Liver (tissue), 3 donors: ENCODE data around the gene CPLX4.
A peak's percentile ranks its signal among the peaks of the same experiment; 100 is the strongest.

Source experiments
- CTCF ChIP-seq: fragments of 150-350 bp; IDR thresholded peaks from 2 replicates; pipeline ENCODE4 v1.5.1; 2017; ENCODE audit warnings: improper control_type of control experiment, low read depth, low read length; ENCODE audit not compliant: missing input control
- MAX ChIP-seq: IDR thresholded peaks from 2 replicates; pipeline ENCODE4 v1.6.1; 2016; ENCODE audit warnings: antibody characterized with exemption
- SP1 ChIP-seq: IDR thresholded peaks from 2 replicates; pipeline ENCODE4 v1.6.1; 2018; ENCODE audit warnings: antibody characterized with exemption, mild to moderate bottlenecking
- ZBTB33 ChIP-seq: IDR thresholded peaks from 2 replicates; pipeline ENCODE4 v1.6.1; 2016; ENCODE audit warnings: antibody characterized with exemption
- donor health status: healthy.
- donor health status: healthy.

- TF ChIP-seq CTCF: peak; percentile 72
- no peak for TF ChIP-seq SP1
- TF ChIP-seq MAX: no peak
- TF ChIP-seq ZBTB33: no peak
Measured at GRCh38 chr18:59308248-59308937, 10.1 kb downstream of the CPLX4 start.
